ENCODE results near the gene KLHL30. TPM values are rescaled to one million over a fixed set of nuclear protein-coding genes. Genes with fewer than 3 reads are reported as not detected.

The KLHL30 gene
- total RNA-seq, 1 donor from 2014 or later, result 2.4 TPM

DNA sequence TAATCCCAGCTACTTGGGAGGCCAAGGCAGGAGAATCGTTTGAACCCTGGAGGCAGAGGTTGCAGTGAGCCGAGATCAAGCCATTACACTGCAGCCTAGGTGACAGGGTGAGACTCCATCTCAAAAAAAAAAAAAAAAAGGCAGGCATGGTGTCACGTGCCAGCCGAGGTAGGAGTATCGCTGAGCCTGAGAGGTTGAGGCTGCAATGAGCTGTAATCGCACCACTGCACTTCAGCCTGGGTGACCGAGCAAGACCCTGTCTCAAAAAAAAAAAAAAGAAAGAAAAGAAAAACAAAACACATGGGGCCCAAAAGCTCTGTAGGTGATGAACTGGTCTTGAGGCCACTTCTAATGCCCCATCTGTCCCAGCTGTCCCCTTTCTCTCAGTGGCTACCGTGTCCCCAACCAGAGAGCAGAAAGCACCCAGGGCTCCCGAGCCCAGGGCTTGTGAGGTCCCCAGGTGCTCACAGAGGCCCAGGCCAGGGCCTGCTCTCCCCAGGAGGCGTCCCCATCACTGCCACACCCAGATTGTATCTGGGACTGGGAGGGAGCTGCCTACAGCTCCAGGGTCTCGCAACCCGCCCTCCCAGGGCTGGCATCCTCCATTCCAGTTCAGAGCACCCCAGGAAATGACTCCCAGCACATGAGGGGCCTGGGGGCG lies 8.5 kb downstream of the KLHL30 start:
- H3K4me3 ChIP-seq (ENCODE audit: low read depth, low read length), result no peak overlapping the region
- H3K36me3 ChIP-seq (ENCODE audit: control insufficient read depth, insufficient read depth, low read length), result no peaks in the 10 kb centered on the region
- no peaks in the 10 kb centered on the region for H3K27me3 ChIP-seq (ENCODE audit: control insufficient read depth, insufficient read depth, low read length)
- DNase-seq (ENCODE audit: low read depth), result no peak
- TF ChIP-seq, protein P1, sequence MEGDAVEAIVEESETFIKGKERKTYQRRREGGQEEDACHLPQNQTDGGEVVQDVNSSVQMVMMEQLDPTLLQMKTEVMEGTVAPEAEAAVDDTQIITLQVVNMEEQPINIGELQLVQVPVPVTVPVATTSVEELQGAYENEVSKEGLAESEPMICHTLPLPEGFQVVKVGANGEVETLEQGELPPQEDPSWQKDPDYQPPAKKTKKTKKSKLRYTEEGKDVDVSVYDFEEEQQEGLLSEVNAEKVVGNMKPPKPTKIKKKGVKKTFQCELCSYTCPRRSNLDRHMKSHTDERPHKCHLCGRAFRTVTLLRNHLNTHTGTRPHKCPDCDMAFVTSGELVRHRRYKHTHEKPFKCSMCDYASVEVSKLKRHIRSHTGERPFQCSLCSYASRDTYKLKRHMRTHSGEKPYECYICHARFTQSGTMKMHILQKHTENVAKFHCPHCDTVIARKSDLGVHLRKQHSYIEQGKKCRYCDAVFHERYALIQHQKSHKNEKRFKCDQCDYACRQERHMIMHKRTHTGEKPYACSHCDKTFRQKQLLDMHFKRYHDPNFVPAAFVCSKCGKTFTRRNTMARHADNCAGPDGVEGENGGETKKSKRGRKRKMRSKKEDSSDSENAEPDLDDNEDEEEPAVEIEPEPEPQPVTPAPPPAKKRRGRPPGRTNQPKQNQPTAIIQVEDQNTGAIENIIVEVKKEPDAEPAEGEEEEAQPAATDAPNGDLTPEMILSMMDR (IDR thresholded peaks at IDR 0.05; ENCODE audit: insufficient read depth, low read length, poor library complexity, severe bottlenecking), result no peak

GRCh38 chr2:238148981-238149380 lies 10.5 kb downstream of the KLHL30 start:
- H3K36me3 ChIP-seq (ENCODE audit: control insufficient read depth, insufficient read depth, low read length), result no peaks in the 10 kb centered on the region
- H3K4me3 ChIP-seq (ENCODE audit: low read depth, low read length), result no peak overlapping the region
- DNase-seq (ENCODE audit: low read depth), result no peak
- TF ChIP-seq, protein P1 (IDR thresholded peaks at IDR 0.05; ENCODE audit: insufficient read depth, low read length, poor library complexity, severe bottlenecking), result no peak
- H3K27me3 ChIP-seq (ENCODE audit: control insufficient read depth, insufficient read depth, low read length), result no peaks in the 10 kb centered on the region

DNA sequence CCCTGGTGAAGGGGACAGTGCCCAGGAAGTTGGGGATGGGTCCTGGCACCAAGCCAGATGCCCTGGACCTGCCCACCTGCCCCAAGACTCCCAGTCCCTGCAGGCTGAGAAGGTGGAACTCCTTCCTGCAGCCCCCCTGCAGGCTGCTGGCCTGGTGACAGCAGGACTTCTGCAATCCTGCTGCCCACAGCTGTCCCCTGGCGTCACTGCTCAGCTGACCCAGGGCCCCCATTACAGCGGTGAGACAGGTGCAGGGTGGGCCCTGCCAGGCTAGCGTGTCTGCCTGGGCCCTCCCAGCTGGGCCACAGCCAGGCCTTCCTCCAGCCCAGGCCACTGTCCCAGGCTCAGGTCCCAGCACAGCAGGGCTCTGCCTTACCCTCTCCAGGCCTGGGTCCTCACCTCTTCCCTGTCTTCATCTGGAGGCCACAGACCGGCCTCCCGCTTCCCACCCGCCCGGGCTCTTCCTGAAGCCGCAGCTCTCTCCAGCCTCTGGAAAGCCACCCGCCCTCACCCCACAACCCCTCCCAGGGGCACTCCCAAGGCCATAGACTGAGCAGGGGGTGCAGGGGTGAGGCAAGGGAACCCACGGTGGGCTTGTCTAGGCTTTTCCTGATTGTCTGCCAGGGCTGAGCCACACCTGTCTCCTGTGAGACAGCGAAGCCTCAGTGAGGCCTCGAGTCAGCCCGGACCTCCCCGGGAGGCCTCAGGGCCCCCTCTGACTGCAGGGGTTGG lies 11.5 kb downstream of the KLHL30 start:
- Histone ChIP-seq H3K36me3 (ENCODE audit: control insufficient read depth, insufficient read depth, low read length) (no peaks in the 10 kb centered on the region), H3K27me3 (ENCODE audit: control insufficient read depth, insufficient read depth, low read length) (no peaks in the 10 kb centered on the region), H3K4me3 (ENCODE audit: low read depth, low read length) (no peak overlapping the region)
- TF ChIP-seq, protein P1 (IDR thresholded peaks at IDR 0.05; ENCODE audit: insufficient read depth, low read length, poor library complexity, severe bottlenecking), result no peak
- no peak for DNase-seq (ENCODE audit: low read depth)

DNA sequence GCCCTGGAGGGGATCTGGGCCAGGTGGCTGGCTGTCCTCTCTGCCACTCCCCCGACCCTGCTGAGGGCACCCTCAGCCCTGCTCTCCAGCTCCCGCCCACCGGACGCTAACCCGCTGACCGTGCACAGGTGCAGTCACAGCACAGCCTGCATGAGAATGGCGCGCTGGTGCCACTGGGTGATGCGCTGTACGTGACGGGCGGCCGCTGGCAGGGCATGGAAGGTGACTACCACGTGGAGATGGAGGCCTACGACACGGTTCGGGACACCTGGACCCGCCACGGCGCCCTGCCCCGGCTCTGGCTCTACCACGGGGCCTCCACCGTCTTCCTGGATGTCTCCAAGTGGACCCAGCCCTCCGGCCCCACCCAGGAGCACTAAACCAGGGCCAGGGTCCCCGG lies 12.2 kb downstream of the KLHL30 start:
- no peak for DNase-seq (ENCODE audit: low read depth)
- Histone ChIP-seq H3K4me3 (ENCODE audit: low read depth, low read length) (no peak overlapping the region), H3K27me3 (ENCODE audit: control insufficient read depth, insufficient read depth, low read length) (no peaks in the 10 kb centered on the region), H3K36me3 (ENCODE audit: control insufficient read depth, insufficient read depth, low read length) (no peaks in the 10 kb centered on the region)
- TF ChIP-seq, protein P1 (IDR thresholded peaks at IDR 0.05; ENCODE audit: insufficient read depth, low read length, poor library complexity, severe bottlenecking), result no peak

DNA sequence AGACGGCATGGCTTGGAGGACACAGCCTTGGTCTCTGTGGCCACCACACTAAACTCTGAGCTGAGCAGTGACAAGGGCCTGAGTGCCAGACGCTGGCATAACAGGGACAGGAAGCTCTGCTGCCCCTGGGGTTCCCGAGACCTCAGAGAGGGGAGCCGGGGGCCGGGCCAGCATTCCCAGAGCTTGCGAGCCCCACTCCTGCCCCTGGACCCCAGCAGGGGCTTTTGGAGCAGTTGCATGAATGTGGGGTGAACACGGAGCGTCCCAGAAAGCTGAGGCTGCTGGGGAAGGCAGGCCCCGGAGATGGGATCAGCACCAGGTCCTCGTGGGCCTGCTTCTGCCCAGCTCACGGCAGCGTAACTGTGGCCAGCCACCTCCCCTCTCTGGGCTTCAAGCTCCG lies 12.7 kb downstream of the KLHL30 start:
- no peak for DNase-seq (ENCODE audit: low read depth)
- TF ChIP-seq, protein P1 (IDR thresholded peaks at IDR 0.05; ENCODE audit: insufficient read depth, low read length, poor library complexity, severe bottlenecking), result no peak
- no peaks in the 10 kb centered on the region for H3K36me3 ChIP-seq (ENCODE audit: control insufficient read depth, insufficient read depth, low read length)
- no peak overlapping the region for H3K4me3 ChIP-seq (ENCODE audit: low read depth, low read length)
- H3K27me3 ChIP-seq (ENCODE audit: control insufficient read depth, insufficient read depth, low read length), result no peaks in the 10 kb centered on the region

Measured in kidney epithelial cell (primary cell).